Glomerular visceral epithelial cell (primary cell): ENCODE results near the gene CEP41.

Source experiments
- DNase-seq: peaks from one replicate; pipeline ENCODE4 v3.0.0-alpha.2; 2016; ENCODE audit errors: extremely low spot score

The CEP41 gene

GRCh38 chr7:130440527-130441365 lies at the start of gene CEP41:
Gene CEP41, minus strand, starts transcription at chr7:130441016. Its CDS starts 50 bp downstream, at chr7:130440966.
- peak; percentile 97 for DNase-seq

GRCh38 chr7:130490311-130490791 lies 49.5 kb upstream of the CEP41 start:
- DNase-seq, result no peak

- peak; percentile 25 for DNase-seq
Measured at GRCh38 chr7:130489140-130489983, 48.5 kb upstream of the CEP41 start.

GRCh38 chr7:130488392-130489139 lies 47.8 kb upstream of the CEP41 start:
- no peak for DNase-seq

- no peak for DNase-seq
Measured at GRCh38 chr7:130486954-130487436, 46.2 kb upstream of the CEP41 start.

- no peak for DNase-seq
Measured at GRCh38 chr7:130486114-130486953, 45.5 kb upstream of the CEP41 start.

GRCh38 chr7:130485734-130486113 lies 44.9 kb upstream of the CEP41 start:
- no peak for DNase-seq

- DNase-seq, result no peak
Measured at GRCh38 chr7:130483031-130483430, 42.2 kb upstream of the CEP41 start.

- DNase-seq, result no peak
Measured at GRCh38 chr7:130481898-130482297, 41.1 kb upstream of the CEP41 start.

- no peak for DNase-seq
Measured at GRCh38 chr7:130479716-130480400, 39.0 kb upstream of the CEP41 start.

- no peak for DNase-seq
Measured at GRCh38 chr7:130478991-130479390, 38.2 kb upstream of the CEP41 start.

- no peak for DNase-seq
Measured at GRCh38 chr7:130476297-130477150, 35.7 kb upstream of the CEP41 start.

GRCh38 chr7:130475776-130476175 lies 35.0 kb upstream of the CEP41 start:
- no peak for DNase-seq

GRCh38 chr7:130473876-130474275 lies 33.1 kb upstream of the CEP41 start:
- DNase-seq, result no peak

- DNase-seq, result no peak
Measured at GRCh38 chr7:130473289-130473688, 32.5 kb upstream of the CEP41 start.

- DNase-seq, result no peak
Measured at GRCh38 chr7:130471974-130472373, 31.2 kb upstream of the CEP41 start.

GRCh38 chr7:130468612-130469011 lies 27.8 kb upstream of the CEP41 start:
- DNase-seq, result no peak

GRCh38 chr7:130463553-130464434 lies 23.0 kb upstream of the CEP41 start:
- no peak for DNase-seq
